HepG2 (cell line): Measurements from ENCODE around the gene SLC12A3. TPM values are rescaled to one million over a fixed set of nuclear protein-coding genes. Genes with fewer than 3 reads are reported as not detected.

Source experiments
- ARNTL ChIP-seq: sonication (generic); formaldehyde crosslinking; IDR thresholded peaks from 2 replicates; pipeline ENCODE4 v1.4.0; 2020; ENCODE audit warnings: mild to moderate bottlenecking, missing genetic modification reagents
- ELF3 ChIP-seq: IDR thresholded peaks from 2 replicates; pipeline ENCODE4 v1.6.1; 2016; ENCODE audit warnings: missing genetic modification reagents, missing compliant biosample characterization
- GLI4 ChIP-seq: sonication (generic); formaldehyde crosslinking; IDR thresholded peaks from 2 replicates; pipeline ENCODE4 v1.5.1; 2020; ENCODE audit warnings: missing genetic modification reagents, mild to moderate bottlenecking, moderate library complexity, borderline replicate concordance
- ISL2 ChIP-seq: sonication (generic); formaldehyde crosslinking; IDR thresholded peaks from 2 replicates; pipeline ENCODE4 v1.5.0; 2020; ENCODE audit warnings: missing genetic modification reagents
- ISX ChIP-seq: sonication (generic); formaldehyde crosslinking; conservative IDR thresholded peaks from 2 replicates; pipeline ENCODE4 v1.5.0; 2020; ENCODE audit warnings: missing genetic modification reagents
- KLF13 ChIP-seq: sonication (generic); formaldehyde crosslinking; IDR thresholded peaks from 2 replicates; pipeline ENCODE4 v1.4.0; 2020; ENCODE audit warnings: mild to moderate bottlenecking, missing genetic modification reagents
- KLF9 ChIP-seq: IDR thresholded peaks from 2 replicates; pipeline ENCODE4 v1.6.1; 2016; ENCODE audit warnings: low read depth
- LCORL ChIP-seq, 2 experiments: fragments of 450-650 bp in 1 of 2; sonication (generic) in 1 of 2; formaldehyde crosslinking in 1 of 2; IDR thresholded peaks; 2 replicates each; pipeline versions ENCODE4 v1.5.0 to v1.6.1; 2017 to 2020; ENCODE audit warnings: antibody characterized with exemption in 1 of 2, missing genetic modification reagents in 1 of 2
- MEIS2 ChIP-seq: sonication (generic); formaldehyde crosslinking; IDR thresholded peaks from 2 replicates; pipeline ENCODE4 v1.9.0; 2021; ENCODE audit warnings: mild to moderate bottlenecking, missing genetic modification reagents
- PHB2 ChIP-seq: fragments of 450-650 bp; IDR thresholded peaks from 2 replicates; pipeline ENCODE4 v1.6.1; 2018; ENCODE audit not compliant: partially characterized antibody
- PITX1 ChIP-seq: sonication (generic); formaldehyde crosslinking; IDR thresholded peaks from 2 replicates; pipeline ENCODE4 v1.5.1; 2020; ENCODE audit warnings: mild to moderate bottlenecking, missing genetic modification reagents
- SP140L ChIP-seq: sonication (generic); formaldehyde crosslinking; IDR thresholded peaks from 2 replicates; pipeline ENCODE4 v1.4.0; 2020; ENCODE audit warnings: missing genetic modification reagents, borderline replicate concordance
- SRY ChIP-seq: sonication (generic); formaldehyde crosslinking; IDR thresholded peaks from 2 replicates; pipeline ENCODE4 v1.8.0; 2022; ENCODE audit warnings: mild to moderate bottlenecking, missing genetic modification reagents
- TOPORS ChIP-seq: sonication (generic); formaldehyde crosslinking; IDR thresholded peaks from 2 replicates; pipeline ENCODE4 v1.8.0; 2023; ENCODE audit warnings: mild to moderate bottlenecking, missing genetic modification reagents
- ZFP36 ChIP-seq: fragments of 150-350 bp; IDR thresholded peaks from 2 replicates; pipeline ENCODE4 v1.6.1; 2018; ENCODE audit warnings: borderline replicate concordance, low read length, low read depth; ENCODE audit not compliant: partially characterized antibody
- ZNF121 ChIP-seq: sonication (generic); formaldehyde crosslinking; IDR thresholded peaks from 2 replicates; pipeline ENCODE4 v1.5.0; 2020; ENCODE audit warnings: mild to moderate bottlenecking, missing genetic modification reagents
- ZNF234 ChIP-seq: sonication (generic); formaldehyde crosslinking; conservative IDR thresholded peaks from 2 replicates; pipeline ENCODE4 v1.5.1; 2020; ENCODE audit warnings: mild to moderate bottlenecking, missing genetic modification reagents
- ZNF367 ChIP-seq: sonication (generic); formaldehyde crosslinking; IDR thresholded peaks from 2 replicates; pipeline ENCODE4 v1.4.0; 2020; ENCODE audit warnings: missing genetic modification reagents, borderline replicate concordance
- ZNF382 ChIP-seq: sonication (generic); formaldehyde crosslinking; IDR thresholded peaks from 2 replicates; pipeline ENCODE4 v1.5.0; 2020; ENCODE audit warnings: missing genetic modification reagents, mild to moderate bottlenecking, borderline replicate concordance
- ZNF496 ChIP-seq: sonication (generic); formaldehyde crosslinking; IDR thresholded peaks from 2 replicates; pipeline ENCODE4 v1.8.1; 2023; ENCODE audit warnings: mild to moderate bottlenecking, moderate library complexity, missing genetic modification reagents; ENCODE audit not compliant: insufficient replicate concordance
- ZNF615 ChIP-seq: sonication (generic); formaldehyde crosslinking; IDR thresholded peaks from 2 replicates; pipeline ENCODE4 v1.5.0; 2020; ENCODE audit warnings: mild to moderate bottlenecking, missing genetic modification reagents, borderline replicate concordance
- ZSCAN25 ChIP-seq: sonication (generic); formaldehyde crosslinking; IDR thresholded peaks from 2 replicates; pipeline ENCODE4 v1.8.0; 2022; ENCODE audit warnings: mild to moderate bottlenecking, missing genetic modification reagents
- polyA plus RNA-seq, 8 experiments: library from polyadenylated mRNA; depleted of rRNA in 3 of 8; stranded (reverse) in 7 of 8; unstranded in 1 of 8; fragments of >200 nt; fragmentation: Illumina TruSeq in 4 of 8; extraction: Trizol in 4 of 8; gene quantifications; 2 replicates each; pipeline versions ENCODE4 v1.2.1 to v1.2.3, GENCODE V29; 2011 to 2016; ENCODE audit warnings: low read depth in 4 of 8, missing spikeins in 1 of 8, mixed read lengths in 1 of 8; ENCODE audit not compliant: insufficient read depth in 1 of 8
- total RNA-seq, 5 experiments: library from RNA; depleted of rRNA; stranded (reverse); fragments of >200 nt; fragmentation: Illumina TruSeq; extraction: Trizol; gene quantifications; 2 replicates each; pipeline ENCODE4 v1.2.3, GENCODE V29; 2016; ENCODE audit warnings: low read depth in 1 of 5
- TF ChIP-seq, protein P1 (sequence below): sonication (generic); formaldehyde crosslinking; IDR thresholded peaks from 2 replicates; pipeline ENCODE4 v1.5.0; 2020; ENCODE audit warnings: mild to moderate bottlenecking, missing genetic modification reagents
- TF ChIP-seq, protein P2 (sequence below): sonication (generic); formaldehyde crosslinking; IDR thresholded peaks from 2 replicates; pipeline ENCODE4 v1.5.0; 2020; ENCODE audit warnings: missing genetic modification reagents, mild to moderate bottlenecking, borderline replicate concordance
- TF ChIP-seq, protein P3 (sequence below): sonication (generic); formaldehyde crosslinking; IDR thresholded peaks from 2 replicates; pipeline ENCODE4 v1.5.1; 2020; ENCODE audit warnings: mild to moderate bottlenecking, missing genetic modification reagents
- TF ChIP-seq, protein P4 (sequence below): sonication (generic); formaldehyde crosslinking; IDR thresholded peaks from 2 replicates; pipeline ENCODE4 v1.4.0; 2020; ENCODE audit warnings: mild to moderate bottlenecking, low read depth, missing genetic modification reagents

Gene SLC12A3
- total and polyA plus RNA-seq, 2 of the 13 experiments (the other 11 are each of a cell fraction or from before 2014, with no cell fraction given), result 6.2 TPM; not detected in 1

DNA sequence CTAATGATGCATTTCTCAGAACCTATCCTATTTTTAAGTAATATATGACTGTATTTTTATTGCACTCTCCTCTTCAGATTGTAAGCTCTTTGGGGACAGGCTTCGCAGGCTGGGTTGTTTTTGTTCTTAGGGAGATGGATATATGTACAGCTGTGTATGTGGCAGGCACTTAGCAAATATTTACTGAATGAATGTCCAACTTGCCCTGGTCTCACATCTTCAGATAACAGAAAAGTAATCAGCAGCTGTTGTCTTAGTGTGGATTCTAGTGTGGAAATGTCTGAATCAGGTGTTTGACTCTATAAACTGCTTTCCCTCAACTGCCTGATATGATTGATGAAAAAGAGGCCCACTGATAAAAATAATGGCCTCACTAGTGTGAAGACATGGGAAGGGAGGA lies 47.1 kb upstream of the SLC12A3 start (continued):
- TF ChIP-seq ISL2 (CRISPR knock-in tag) (peak; percentile 91), KLF9 (CRISPR knock-in tag) (no peak), MEIS2 (CRISPR knock-in tag) (peak; percentile 76; the same call in 1 of the 2 replicates), KLF13 (CRISPR knock-in tag) (no peak), LCORL (IDR thresholded peaks at IDR 0.05) (no peak), LCORL (CRISPR knock-in tag; IDR thresholded peaks at IDR 0.05) (0 out of 2 replicates have a peak, but pooled peaks have one; percentile 54), ZSCAN25 (CRISPR knock-in tag) (no peak; the same call in 1 of the 2 replicates), SRY (no peak), SP140L (no peak), ZNF615 (no peak), ISX (CRISPR knock-in tag) (no peak), ZNF234 (CRISPR knock-in tag) (no peak), TOPORS (CRISPR knock-in tag) (no peak), ZNF367 (CRISPR knock-in tag) (no peak), ARNTL (CRISPR knock-in tag) (0 out of 2 replicates have a peak, but pooled peaks have one; percentile 42), ELF3 (CRISPR knock-in tag) (peak; percentile 82), ZNF496 (no peak), ZFP36 (no peak), PITX1 (CRISPR knock-in tag) (peak; percentile 71; the same call in 1 of the 2 replicates), ZNF382 (CRISPR knock-in tag) (no peak), GLI4 (CRISPR knock-in tag) (no peak), PHB2 (no peak), ZNF121 (no peak)
- TF ChIP-seq, protein P1, sequence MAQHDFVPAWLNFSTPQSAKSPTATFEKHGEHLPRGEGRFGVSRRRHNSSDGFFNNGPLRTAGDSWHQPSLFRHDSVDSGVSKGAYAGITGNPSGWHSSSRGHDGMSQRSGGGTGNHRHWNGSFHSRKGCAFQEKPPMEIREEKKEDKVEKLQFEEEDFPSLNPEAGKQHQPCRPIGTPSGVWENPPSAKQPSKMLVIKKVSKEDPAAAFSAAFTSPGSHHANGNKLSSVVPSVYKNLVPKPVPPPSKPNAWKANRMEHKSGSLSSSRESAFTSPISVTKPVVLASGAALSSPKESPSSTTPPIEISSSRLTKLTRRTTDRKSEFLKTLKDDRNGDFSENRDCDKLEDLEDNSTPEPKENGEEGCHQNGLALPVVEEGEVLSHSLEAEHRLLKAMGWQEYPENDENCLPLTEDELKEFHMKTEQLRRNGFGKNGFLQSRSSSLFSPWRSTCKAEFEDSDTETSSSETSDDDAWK (CRISPR knock-in tag), result no peak
- TF ChIP-seq, protein P2, sequence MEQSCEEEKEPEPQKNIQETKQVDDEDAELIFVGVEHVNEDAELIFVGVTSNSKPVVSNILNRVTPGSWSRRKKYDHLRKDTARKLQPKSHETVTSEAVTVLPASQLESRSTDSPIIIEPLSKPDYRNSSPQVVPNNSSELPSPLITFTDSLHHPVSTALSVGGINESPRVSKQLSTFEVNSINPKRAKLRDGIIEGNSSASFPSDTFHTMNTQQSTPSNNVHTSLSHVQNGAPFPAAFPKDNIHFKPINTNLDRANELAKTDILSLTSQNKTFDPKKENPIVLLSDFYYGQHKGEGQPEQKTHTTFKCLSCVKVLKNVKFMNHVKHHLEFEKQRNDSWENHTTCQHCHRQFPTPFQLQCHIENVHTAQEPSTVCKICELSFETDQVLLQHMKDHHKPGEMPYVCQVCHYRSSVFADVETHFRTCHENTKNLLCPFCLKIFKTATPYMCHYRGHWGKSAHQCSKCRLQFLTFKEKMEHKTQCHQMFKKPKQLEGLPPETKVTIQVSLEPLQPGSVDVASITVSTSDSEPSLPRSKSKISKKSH (CRISPR knock-in tag), result no peak
- TF ChIP-seq, protein P3, sequence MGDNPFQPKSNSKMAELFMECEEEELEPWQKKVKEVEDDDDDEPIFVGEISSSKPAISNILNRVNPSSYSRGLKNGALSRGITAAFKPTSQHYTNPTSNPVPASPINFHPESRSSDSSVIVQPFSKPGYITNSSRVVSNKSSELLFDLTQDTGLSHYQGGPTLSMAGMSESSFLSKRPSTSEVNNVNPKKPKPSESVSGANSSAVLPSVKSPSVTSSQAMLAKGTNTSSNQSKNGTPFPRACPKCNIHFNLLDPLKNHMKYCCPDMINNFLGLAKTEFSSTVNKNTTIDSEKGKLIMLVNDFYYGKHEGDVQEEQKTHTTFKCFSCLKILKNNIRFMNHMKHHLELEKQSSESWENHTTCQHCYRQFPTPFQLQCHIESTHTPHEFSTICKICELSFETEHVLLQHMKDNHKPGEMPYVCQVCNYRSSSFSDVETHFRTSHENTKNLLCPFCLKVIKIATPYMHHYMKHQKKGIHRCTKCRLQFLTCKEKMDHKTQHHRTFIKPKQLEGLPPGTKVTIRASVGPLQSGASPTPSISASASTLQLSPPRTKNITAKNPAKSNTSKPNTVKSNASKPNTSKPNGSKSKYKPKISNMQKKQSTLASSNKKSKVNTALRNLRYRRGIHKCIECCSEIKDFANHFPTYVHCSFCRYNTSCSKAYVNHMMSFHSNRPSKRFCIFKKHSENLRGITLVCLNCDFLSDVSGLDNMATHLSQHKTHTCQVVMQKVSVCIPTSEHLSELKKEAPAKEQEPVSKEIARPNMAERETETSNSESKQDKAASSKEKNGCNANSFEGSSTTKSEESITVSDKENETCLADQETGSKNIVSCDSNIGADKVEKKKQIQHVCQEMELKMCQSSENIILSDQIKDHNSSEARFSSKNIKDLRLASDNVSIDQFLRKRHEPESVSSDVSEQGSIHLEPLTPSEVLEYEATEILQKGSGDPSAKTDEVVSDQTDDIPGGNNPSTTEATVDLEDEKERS (CRISPR knock-in tag), result peak; percentile 97
- TF ChIP-seq, protein P4, sequence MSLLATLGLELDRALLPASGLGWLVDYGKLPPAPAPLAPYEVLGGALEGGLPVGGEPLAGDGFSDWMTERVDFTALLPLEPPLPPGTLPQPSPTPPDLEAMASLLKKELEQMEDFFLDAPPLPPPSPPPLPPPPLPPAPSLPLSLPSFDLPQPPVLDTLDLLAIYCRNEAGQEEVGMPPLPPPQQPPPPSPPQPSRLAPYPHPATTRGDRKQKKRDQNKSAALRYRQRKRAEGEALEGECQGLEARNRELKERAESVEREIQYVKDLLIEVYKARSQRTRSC, result no peak
